Peyer's patch (tissue), 4 donors: Measurements from ENCODE around the gene AFAP1L1.

Experiments used
- CTCF ChIP-seq, 6 experiments: fragments of 450-650 bp in 4 of 6; fragments of 200-600 bp in 2 of 6; sonication (generic) in 1 of 6; IDR thresholded peaks; one replicate each; pipeline ENCODE4 v1.5.1; 2017 to 2019; ENCODE audit warnings: antibody characterized with exemption in 6 of 6, mild to moderate bottlenecking in 3 of 6, moderate library complexity in 1 of 6
- POLR2A ChIP-seq, 2 donors: fragments of 450-650 bp; IDR thresholded peaks; one replicate each; pipeline ENCODE4 v1.5.1; 2017; ENCODE audit warnings: antibody characterized with exemption in 2 of 2, mild to moderate bottlenecking in 2 of 2, moderate library complexity in 2 of 2

- no peak for TF ChIP-seq CTCF (IDR thresholded peaks at IDR 0.05)
- no peak for TF ChIP-seq POLR2A (IDR thresholded peaks at IDR 0.05)
Measured at GRCh38 chr5:149297340-149298025, 25.8 kb downstream of the AFAP1L1 start.
